Measurements from ENCODE around the gene NUP214. TPM values are rescaled to one million over a fixed set of nuclear protein-coding genes. Genes with fewer than 3 reads are reported as not detected.

NUP214 gene
- total RNA-seq, 1 donor from 2014 or later, result 51.5 TPM

DNA sequence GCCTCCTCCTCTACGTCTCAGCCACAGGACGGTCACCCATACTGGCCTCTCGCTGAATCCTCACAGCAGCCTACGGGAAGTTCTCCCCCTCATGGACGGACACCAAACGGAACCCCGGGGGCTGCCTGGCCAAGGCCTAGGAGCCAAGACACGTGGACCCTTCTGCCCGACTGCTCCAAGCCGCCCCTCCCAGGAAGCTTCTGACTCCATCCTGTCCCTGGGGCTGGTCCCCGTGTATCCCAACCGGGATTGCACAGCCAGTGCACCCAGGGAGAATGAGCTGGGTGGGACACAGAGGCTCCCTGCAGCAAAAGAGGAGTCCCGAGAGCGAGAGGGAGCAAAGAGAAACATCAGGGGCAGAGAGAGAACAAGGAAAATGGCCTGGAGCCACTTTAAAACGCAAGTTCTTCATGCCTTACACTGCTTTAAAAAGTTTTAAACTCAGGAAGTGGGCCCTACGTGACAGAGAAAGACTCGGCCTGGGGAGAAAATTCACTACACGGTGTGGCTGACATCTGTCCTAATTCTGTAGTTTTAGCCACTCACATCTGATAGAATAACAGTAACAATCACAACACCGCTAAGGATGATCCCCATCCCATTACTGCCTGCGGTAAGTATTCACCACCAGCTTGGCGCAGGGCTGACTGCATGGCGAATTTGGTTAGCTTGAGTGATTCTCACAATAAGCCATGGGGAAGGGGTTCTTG is 147.9 kb downstream of the NUP214 start:
- Mint-ChIP-seq H3K9me3 (ENCODE audit: unreplicated experiment) (no peaks in the 10 kb centered on the region), H3K4me3 (ENCODE audit: unreplicated experiment) (no peak overlapping the region), H3K27me3 (ENCODE audit: unreplicated experiment) (peaks cover 8% of the 10 kb centered on the region), H3K27ac (ENCODE audit: unreplicated experiment) (no peak overlapping the region), H3K36me3 (ENCODE audit: unreplicated experiment) (no peaks in the 10 kb centered on the region), H3K4me1 (ENCODE audit: unreplicated experiment) (peaks cover 4% of the 10 kb centered on the region)
- no peak for DNase-seq (ENCODE audit: extremely low spot score, unreplicated experiment)
- TF ChIP-seq, protein P1, sequence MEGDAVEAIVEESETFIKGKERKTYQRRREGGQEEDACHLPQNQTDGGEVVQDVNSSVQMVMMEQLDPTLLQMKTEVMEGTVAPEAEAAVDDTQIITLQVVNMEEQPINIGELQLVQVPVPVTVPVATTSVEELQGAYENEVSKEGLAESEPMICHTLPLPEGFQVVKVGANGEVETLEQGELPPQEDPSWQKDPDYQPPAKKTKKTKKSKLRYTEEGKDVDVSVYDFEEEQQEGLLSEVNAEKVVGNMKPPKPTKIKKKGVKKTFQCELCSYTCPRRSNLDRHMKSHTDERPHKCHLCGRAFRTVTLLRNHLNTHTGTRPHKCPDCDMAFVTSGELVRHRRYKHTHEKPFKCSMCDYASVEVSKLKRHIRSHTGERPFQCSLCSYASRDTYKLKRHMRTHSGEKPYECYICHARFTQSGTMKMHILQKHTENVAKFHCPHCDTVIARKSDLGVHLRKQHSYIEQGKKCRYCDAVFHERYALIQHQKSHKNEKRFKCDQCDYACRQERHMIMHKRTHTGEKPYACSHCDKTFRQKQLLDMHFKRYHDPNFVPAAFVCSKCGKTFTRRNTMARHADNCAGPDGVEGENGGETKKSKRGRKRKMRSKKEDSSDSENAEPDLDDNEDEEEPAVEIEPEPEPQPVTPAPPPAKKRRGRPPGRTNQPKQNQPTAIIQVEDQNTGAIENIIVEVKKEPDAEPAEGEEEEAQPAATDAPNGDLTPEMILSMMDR (IDR thresholded peaks at IDR 0.05), result no peak

DNA sequence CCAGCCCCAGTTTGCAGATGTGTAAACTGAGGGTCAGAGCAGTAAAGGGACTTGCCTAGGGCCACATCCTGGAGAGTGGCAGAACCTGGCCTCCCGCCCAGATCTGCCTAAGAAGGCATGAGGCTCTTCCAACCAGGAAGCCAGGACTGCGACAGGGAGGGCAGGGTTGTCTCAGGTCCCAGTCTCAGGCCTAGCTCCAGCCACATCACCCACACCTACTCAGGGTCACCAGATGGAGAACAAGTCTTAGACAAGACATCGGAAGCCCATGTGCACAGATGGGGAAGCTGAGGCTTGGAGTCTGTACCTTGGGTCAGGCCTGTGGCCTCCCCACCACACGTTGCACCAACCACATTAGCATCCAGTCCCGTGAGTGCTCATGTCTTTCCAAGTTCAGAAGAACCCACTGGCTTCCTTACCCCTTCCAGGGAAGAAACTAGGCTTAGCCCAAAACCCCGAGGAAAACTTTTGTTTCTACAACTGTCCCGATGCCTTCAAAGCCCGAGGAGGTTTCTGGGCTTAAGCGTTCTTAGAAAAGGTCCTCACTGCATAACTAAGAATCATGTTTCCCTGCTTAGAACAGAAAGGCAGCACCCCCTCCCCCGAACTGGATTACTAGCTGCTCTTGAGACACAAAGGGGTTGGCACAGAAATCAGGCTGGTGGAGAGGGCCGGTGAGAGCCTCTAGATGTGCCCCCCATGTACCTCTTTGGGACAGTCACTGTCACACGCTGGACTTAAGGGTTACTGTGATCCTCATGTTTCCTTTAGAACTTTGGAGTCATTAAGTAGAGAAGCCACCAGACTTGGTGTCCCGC is 148.7 kb downstream of the NUP214 start:
- Mint-ChIP-seq H3K27me3 (ENCODE audit: unreplicated experiment) (peaks cover 8% of the 10 kb centered on the region), H3K36me3 (ENCODE audit: unreplicated experiment) (no peaks in the 10 kb centered on the region), H3K9me3 (ENCODE audit: unreplicated experiment) (no peaks in the 10 kb centered on the region), H3K4me1 (ENCODE audit: unreplicated experiment) (peaks cover 4% of the 10 kb centered on the region), H3K27ac (ENCODE audit: unreplicated experiment) (no peak overlapping the region), H3K4me3 (ENCODE audit: unreplicated experiment) (no peak overlapping the region)
- no peak for DNase-seq (ENCODE audit: extremely low spot score, unreplicated experiment)
- TF ChIP-seq, protein P1 (IDR thresholded peaks at IDR 0.05), result no peak

DNA sequence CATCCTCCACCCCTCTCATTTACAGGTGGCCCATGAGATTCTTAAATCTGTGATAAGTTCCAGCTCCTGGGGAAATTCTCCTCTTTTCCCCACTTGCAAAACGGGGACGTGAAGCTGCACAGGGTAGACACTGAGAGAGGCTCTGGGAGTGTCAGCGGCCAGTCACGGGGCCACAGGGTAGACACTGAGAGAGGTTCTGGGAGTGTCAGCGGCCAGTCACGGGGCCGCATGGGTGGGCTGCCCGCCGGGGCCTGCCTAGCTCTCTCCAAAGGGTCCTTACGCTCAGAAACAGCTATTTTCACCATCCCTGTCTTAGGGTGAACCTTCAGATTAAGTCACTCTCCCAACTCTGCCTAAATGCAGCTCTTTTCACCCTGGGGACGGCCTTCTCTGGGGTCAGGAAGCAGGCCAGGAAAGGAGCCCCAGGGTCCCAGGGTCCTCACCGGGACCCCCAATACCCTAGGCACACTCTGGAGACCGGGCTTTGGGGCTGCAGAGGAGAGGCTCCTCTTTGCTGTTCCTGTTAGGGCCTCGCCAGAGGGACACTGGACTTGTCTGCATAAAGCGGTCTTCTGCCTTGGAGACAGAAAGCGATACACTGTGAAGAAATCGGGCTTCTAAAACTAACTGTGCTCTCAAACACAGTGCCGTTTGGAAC is 149.4 kb downstream of the NUP214 start:
- no peaks in the 10 kb centered on the region for H3K36me3 Mint-ChIP-seq (ENCODE audit: unreplicated experiment)
- TF ChIP-seq, protein P1 (IDR thresholded peaks at IDR 0.05), result no peak
- H3K27ac Mint-ChIP-seq (ENCODE audit: unreplicated experiment), result no peak overlapping the region
- H3K27me3 Mint-ChIP-seq (ENCODE audit: unreplicated experiment), result peaks cover 8% of the 10 kb centered on the region
- no peaks in the 10 kb centered on the region for H3K9me3 Mint-ChIP-seq (ENCODE audit: unreplicated experiment)
- peaks cover 4% of the 10 kb centered on the region for H3K4me1 Mint-ChIP-seq (ENCODE audit: unreplicated experiment)
- no peak for DNase-seq (ENCODE audit: extremely low spot score, unreplicated experiment)
- no peak overlapping the region for H3K4me3 Mint-ChIP-seq (ENCODE audit: unreplicated experiment)

DNA sequence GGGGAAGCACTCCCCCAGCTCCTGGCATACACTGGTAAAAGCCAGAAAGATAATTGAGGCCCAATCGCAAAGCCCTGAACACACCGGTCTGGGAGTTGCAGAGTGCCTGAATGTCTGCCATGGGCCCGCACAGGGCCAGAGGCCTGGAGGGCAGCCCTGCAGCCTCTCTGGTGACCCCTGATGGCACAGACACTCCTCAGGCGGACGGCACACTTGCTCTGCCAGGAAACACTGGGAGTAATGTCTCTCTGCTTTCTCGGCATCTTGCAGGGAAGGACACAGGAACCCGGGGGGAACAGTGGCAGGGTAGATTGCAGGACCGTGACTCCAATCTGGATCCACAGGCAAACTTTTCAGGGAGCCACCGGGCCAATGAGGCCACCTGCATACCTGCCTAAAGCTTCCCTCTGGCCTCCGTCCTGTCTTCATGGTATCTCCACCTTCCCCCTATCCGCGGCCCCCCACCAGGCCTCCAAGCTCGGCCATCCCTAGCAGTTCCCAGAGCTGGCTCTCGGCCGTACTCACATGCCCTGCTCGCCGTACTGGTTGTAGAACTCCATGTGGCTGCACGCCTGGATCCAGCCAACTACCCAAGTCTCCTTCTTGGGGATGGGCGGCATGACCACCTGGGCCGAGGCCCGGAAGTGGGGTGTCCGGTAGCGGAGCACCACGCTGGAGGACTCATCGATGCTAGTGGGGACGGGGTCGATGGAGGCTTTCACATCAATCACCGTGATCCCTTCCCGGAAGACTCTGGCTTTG is 150.1 kb downstream of the NUP214 start:
- Mint-ChIP-seq H3K4me3 (ENCODE audit: unreplicated experiment) (no peak overlapping the region), H3K36me3 (ENCODE audit: unreplicated experiment) (no peaks in the 10 kb centered on the region), H3K9me3 (ENCODE audit: unreplicated experiment) (no peaks in the 10 kb centered on the region), H3K4me1 (ENCODE audit: unreplicated experiment) (peaks cover 4% of the 10 kb centered on the region), H3K27me3 (ENCODE audit: unreplicated experiment) (peaks cover 8% of the 10 kb centered on the region), H3K27ac (ENCODE audit: unreplicated experiment) (no peak overlapping the region)
- no peak for DNase-seq (ENCODE audit: extremely low spot score, unreplicated experiment)
- TF ChIP-seq, protein P1 (IDR thresholded peaks at IDR 0.05), result no peak

Measured in osteocyte (in vitro differentiated cells).